Esophagus muscularis mucosa (tissue), 4 donors: ENCODE data around the gene PHF5A. TPM values are rescaled to one million over a fixed set of nuclear protein-coding genes. Genes with fewer than 3 reads are reported as not detected.
"Not testable (repeated sequence)": the region's sequence is repeated elsewhere in the genome, so short reads cannot be mapped to it uniquely, and the experiment has no call there.

Experiments used
- DNase-seq: peaks from one replicate; pipeline ENCODE4 v3.0.0-alpha.2; 2017; ENCODE audit errors: extremely low spot score
- H3K27ac ChIP-seq, 4 donors: fragments of 200-600 bp; sonication (generic); replicated peaks in 1 of 4; 1 replicate in 3 of 4; 2 replicates in 1 of 4; pipeline ENCODE4 v1.5.1; 2016 to 2019; ENCODE audit warnings: mild to moderate bottlenecking in 1 of 4
- H3K27me3 ChIP-seq, 4 donors: fragments of 200-600 bp; sonication (generic); one replicate each; pipeline versions ENCODE4 v1.5.1 to v1.6.0; 2016 to 2019
- H3K36me3 ChIP-seq, 4 donors: fragments of 200-600 bp; sonication (generic); one replicate each; pipeline ENCODE4 v1.5.1; 2016 to 2019
- H3K4me1 ChIP-seq, 4 donors: fragments of 200-600 bp; sonication (generic); one replicate each; pipeline ENCODE4 v1.5.1; 2016 to 2019
- H3K4me3 ChIP-seq, 4 donors: fragments of 200-600 bp; sonication (generic); 1 replicate in 2 of 4; 2 replicates in 2 of 4; pipeline ENCODE4 v1.5.1; 2016 to 2019; ENCODE audit warnings: mild to moderate bottlenecking in 4 of 4, moderate library complexity in 1 of 4
- H3K9me3 ChIP-seq, 4 donors: fragments of 200-600 bp; sonication (generic); 1 replicate in 3 of 4; 2 replicates in 1 of 4; pipeline ENCODE4 v1.5.1; 2016 to 2019
- EP300 ChIP-seq: sonication (generic); formaldehyde crosslinking; IDR thresholded peaks from one replicate; pipeline ENCODE4 v1.6.1; 2017; ENCODE audit warnings: antibody characterized with exemption
- POLR2A ChIP-seq: fragments of 450-650 bp; IDR thresholded peaks from one replicate; pipeline ENCODE4 v1.6.1; 2017; ENCODE audit warnings: antibody characterized with exemption, moderate library complexity, mild to moderate bottlenecking, low read depth
- POLR2AphosphoS5 ChIP-seq, 2 donors: sonication (generic); formaldehyde crosslinking; IDR thresholded peaks; one replicate each; pipeline ENCODE4 v1.6.1; 2017; ENCODE audit warnings: antibody characterized with exemption in 2 of 2
- WGBS: methylation state at CpG from one replicate; pipeline ENCODE4 v1.1.5; 2018; 5-methylcytosine and 5-hydroxymethylcytosine counted together
- intact Hi-C: fragments of 100-400 bp; cut with DNase I; formaldehyde crosslinking; loops from one replicate; pipeline ENCODE4 v1.15.1; 2023
- total RNA-seq, 4 donors: library from RNA; depleted of rRNA; stranded (reverse); fragments of >200 nt; gene quantifications; one replicate each; pipeline versions ENCODE4 v1.1.0 to v1.2.1, GENCODE V29; 2016
- TF ChIP-seq, protein P1 (sequence below), 3 experiments: fragments of 200-600 bp in 2 of 3; fragments of 450-650 bp in 1 of 3; sonication (generic) in 2 of 3; IDR thresholded peaks; one replicate each; pipeline ENCODE4 v1.5.1; 2017 to 2019; ENCODE audit warnings: antibody characterized with exemption in 3 of 3, mild to moderate bottlenecking in 2 of 3, moderate library complexity in 1 of 3

Gene PHF5A
- total RNA-seq, 4 donors from 2014 or later: 36.5 to 46.1 (median 42.2) TPM

DNA sequence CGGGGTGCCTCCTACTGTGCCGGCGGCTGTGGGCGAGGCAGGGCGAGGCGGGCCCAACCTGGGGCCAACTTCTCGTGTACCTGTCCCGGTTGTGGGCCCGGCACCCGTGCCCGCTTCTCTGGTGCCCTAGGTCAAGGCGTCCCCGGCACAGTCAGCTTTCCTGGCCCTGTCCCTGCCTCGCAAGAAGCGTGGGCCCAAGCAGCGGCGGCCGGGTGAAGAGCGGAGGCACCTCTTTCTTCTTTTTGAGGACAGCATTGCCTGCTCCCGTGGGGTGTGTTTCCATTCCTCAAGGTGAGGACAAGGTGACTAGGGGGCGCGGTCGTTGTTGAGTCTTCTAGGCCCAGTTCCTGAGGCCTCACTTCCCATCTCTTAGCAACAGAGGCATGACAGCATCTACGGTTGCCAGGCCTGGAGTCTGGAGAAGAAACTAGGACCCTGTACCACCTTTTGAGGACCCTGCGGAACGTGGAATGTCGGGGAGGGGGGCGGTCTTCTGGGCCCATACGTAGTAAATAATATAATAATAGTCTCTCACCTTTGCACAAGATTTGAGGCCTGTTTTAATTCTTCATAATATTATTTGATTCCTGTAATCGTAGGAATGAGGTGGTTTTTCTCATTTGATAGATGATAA, 843 bp upstream of the PHF5A start:
- H3K4me1 ChIP-seq: peaks cover 56 to 72% (median 66%) of the 10 kb centered on the region in 4 donors
- 2% methylated on average over 22 of the region's 30 CpGs for WGBS

DNA sequence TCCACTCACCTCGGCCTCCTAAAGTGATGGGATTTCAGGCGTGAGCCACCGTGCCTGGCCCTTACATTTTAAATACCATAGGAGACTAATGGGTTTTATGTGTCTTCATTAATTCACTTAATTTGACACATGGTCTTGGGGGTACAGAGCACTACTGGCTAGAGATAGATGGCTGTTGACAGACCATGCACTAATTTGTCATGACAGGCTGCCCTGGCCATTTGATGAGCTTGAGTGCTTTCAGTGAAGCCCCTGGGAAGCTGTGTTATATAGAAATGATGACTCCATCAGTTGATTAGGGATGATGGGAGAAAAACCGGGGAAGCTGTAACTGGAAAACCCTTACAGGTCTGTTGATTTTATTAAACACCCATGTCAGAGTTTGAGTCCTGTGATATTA, 6.6 kb downstream of the PHF5A start:
- TF ChIP-seq, protein P1, sequence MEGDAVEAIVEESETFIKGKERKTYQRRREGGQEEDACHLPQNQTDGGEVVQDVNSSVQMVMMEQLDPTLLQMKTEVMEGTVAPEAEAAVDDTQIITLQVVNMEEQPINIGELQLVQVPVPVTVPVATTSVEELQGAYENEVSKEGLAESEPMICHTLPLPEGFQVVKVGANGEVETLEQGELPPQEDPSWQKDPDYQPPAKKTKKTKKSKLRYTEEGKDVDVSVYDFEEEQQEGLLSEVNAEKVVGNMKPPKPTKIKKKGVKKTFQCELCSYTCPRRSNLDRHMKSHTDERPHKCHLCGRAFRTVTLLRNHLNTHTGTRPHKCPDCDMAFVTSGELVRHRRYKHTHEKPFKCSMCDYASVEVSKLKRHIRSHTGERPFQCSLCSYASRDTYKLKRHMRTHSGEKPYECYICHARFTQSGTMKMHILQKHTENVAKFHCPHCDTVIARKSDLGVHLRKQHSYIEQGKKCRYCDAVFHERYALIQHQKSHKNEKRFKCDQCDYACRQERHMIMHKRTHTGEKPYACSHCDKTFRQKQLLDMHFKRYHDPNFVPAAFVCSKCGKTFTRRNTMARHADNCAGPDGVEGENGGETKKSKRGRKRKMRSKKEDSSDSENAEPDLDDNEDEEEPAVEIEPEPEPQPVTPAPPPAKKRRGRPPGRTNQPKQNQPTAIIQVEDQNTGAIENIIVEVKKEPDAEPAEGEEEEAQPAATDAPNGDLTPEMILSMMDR (IDR thresholded peaks at IDR 0.05): no peak
- no peak for TF ChIP-seq EP300
- no peak for TF ChIP-seq POLR2A
- no peak for TF ChIP-seq POLR2AphosphoS5 (IDR thresholded peaks at IDR 0.05)
- Histone ChIP-seq H3K4me1 (peaks cover under 1 to 15% (median 6%) of the 10 kb centered on the region in 4 donors), H3K4me3 (no peak overlapping the region), H3K9me3 (no peaks in the 10 kb centered on the region), H3K36me3 (peaks cover 60 to 96% (median 86%) of the 10 kb centered on the region in 4 donors), H3K27me3 (no peaks in the 10 kb centered on the region), H3K27ac (no peak overlapping the region)
- no peak for DNase-seq
- 95% methylated on average over 4 of the region's 4 CpGs for whole genome bisulfite sequencing
- intact Hi-C loops: no loop called here

More for the DNA sequence above, 843 bp upstream of the PHF5A start:
- TF ChIP-seq, protein P1 (IDR thresholded peaks at IDR 0.05): peak in 1 of 3 experiments; percentile 15
- no peak for TF ChIP-seq POLR2A
- H3K9me3 ChIP-seq: no peaks in the 10 kb centered on the region
- no peak for DNase-seq
- intact Hi-C loops: no loop called here
- no peaks in the 10 kb centered on the region for H3K27me3 ChIP-seq
- H3K27ac ChIP-seq: peak overlapping the region; percentile 95 to 98 (median 96)
- peak overlapping the region; percentile 80 to 96 (median 90) for H3K4me3 ChIP-seq
- peaks cover 28 to 40% (median 34%) of the 10 kb centered on the region in 4 donors for H3K36me3 ChIP-seq

DNA sequence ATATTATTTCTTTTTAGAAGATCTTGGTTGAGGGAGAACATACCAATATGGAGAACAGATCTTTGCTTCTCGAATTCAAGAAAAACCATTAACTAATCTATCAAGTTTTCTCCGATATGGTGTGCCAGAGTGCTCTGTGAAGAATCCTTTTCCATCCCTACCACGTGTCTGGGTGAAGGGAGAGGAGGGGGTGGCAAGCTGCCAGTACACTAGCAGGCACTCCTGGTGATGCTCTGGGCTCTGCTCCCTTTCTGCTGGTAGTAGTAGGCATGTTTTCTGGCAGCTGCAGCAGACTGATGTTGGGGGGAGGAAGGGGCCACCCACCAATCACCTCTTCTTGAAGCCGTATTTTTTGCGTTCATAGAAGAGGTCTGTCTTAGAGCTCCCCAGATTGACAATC, 8.4 kb downstream of the PHF5A start:
- 81% methylated on average over 5 of the region's 5 CpGs for WGBS
- intact Hi-C loops, H3K9me3 ChIP-seq, H3K4me3 ChIP-seq, H3K4me1 ChIP-seq, H3K27me3 ChIP-seq, DNase-seq: not testable (repeated sequence)
- H3K36me3 ChIP-seq: peaks cover 43 to 82% (median 68%) of the 10 kb centered on the region in 4 donors
- peak overlapping the region in 2 of 4 donors; percentile 12 to 35 for H3K27ac ChIP-seq

DNA sequence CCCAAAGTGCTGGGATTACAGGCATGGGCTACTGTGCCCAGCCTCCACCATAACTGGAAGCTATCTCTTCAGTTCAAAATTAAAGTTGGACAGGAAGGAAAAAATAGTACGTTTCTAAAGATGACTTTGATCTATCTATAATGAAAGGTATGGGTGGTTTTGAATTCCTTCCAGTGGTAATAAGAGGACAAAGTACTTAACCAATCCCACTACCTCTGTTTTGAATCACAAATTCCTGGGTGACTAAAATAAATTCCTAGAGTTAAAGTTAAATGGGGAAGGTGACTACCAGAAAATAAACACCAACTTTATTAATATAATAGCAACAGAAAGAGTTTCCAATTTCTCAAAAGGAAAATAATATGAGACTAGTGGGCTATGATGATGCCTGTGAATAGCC, 9.1 kb downstream of the PHF5A start:
- Histone ChIP-seq H3K27me3 (no peaks in the 10 kb centered on the region), H3K4me1 (peaks cover 0 to 9% (median 3%) of the 10 kb centered on the region in 4 donors), H3K4me3 (no peak overlapping the region), H3K27ac (peak overlapping the region in 2 of 4 donors; percentile 12 to 35), H3K36me3 (peaks cover 36 to 76% (median 62%) of the 10 kb centered on the region in 4 donors), H3K9me3 (no peaks in the 10 kb centered on the region)
- intact Hi-C loops: no loop called here
- no peak for DNase-seq
- TF ChIP-seq POLR2A (no peak), POLR2AphosphoS5 (IDR thresholded peaks at IDR 0.05) (no peak)
- TF ChIP-seq, protein P1 (IDR thresholded peaks at IDR 0.05): no peak
- WGBS: 35% methylated on average over 1 of the region's 1 CpG

DNA sequence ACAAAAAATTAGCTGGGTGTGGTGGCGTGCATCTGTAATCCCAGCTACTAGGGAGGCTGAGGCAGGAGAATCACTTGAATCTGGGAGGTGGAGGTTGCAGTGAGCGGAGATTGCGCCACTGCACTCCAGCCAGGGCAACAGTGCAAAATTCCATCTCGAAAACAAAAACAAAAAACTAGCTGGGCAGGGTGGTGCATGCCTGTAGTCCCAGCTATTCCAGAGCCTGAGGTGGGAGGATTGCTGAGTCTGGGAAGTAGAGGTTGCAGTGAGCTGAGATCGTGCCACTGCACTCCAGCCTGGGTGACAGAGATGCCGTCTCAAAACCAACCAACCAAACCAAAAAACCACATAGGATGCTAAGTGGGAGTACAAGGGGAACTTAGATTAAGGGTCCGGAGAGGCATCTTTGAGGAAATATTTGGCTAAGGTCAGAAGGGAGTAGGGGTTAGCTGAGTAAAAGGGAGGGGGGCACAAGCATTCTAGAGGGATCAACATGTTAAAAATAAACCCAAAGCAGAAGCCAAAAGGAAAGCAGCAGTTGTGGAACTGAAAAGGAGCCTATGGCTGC, 10.2 kb downstream of the PHF5A start:
- peaks cover 27 to 64% (median 52%) of the 10 kb centered on the region in 4 donors for H3K36me3 ChIP-seq
- TF ChIP-seq POLR2A (no peak), EP300 (no peak), POLR2AphosphoS5 (IDR thresholded peaks at IDR 0.05) (no peak)
- TF ChIP-seq, protein P1 (IDR thresholded peaks at IDR 0.05): no peak

More for the DNA sequence above, 10.2 kb downstream of the PHF5A start:
- WGBS: 82% methylated on average over 7 of the region's 7 CpGs
- Histone ChIP-seq H3K9me3 (no peaks in the 10 kb centered on the region), H3K4me1 (peaks cover 0 to 9% (median 3%) of the 10 kb centered on the region in 4 donors), H3K4me3 (no peak overlapping the region), H3K27ac (no peak overlapping the region), H3K27me3 (no peaks in the 10 kb centered on the region)
- no peak for DNase-seq
- intact Hi-C loops: no loop called here
